ENCODE measurements around the gene DCDC1.

GRCh38 chr11:30823119-30823518 lies 546.4 kb downstream of the DCDC1 start:
- TF ChIP-seq CTCF (IDR thresholded peaks at IDR 0.05): no peak
- no peak for TF ChIP-seq EP300 (IDR thresholded peaks at IDR 0.05)
- no peak for TF ChIP-seq MAX (IDR thresholded peaks at IDR 0.05)
- no peak for TF ChIP-seq SMC3 (IDR thresholded peaks at IDR 0.05)
- TF ChIP-seq RCOR1 (IDR thresholded peaks at IDR 0.05; ENCODE audit: low read depth, low read length): no peak
- TF ChIP-seq RAD21 (conservative IDR thresholded peaks at IDR 0.05 in 1 of 2, IDR thresholded peaks at IDR 0.05 in 1 of 2): no peak
- no peak for TF ChIP-seq MYC (IDR thresholded peaks at IDR 0.05; ENCODE audit: borderline replicate concordance, low read length)
- no peak for TF ChIP-seq E2F6 (IDR thresholded peaks at IDR 0.05; ENCODE audit: borderline replicate concordance, low read depth)
- TF ChIP-seq BHLHE40 (IDR thresholded peaks at IDR 0.05; ENCODE audit: low read depth, low read length): no peak
- TF ChIP-seq ZFP36 (IDR thresholded peaks at IDR 0.05; ENCODE audit: borderline replicate concordance, partially characterized antibody): no peak
- no peak for TF ChIP-seq PBX3 (IDR thresholded peaks at IDR 0.05)
- TF ChIP-seq REST (IDR thresholded peaks at IDR 0.05): no peak
- no peak for TF ChIP-seq RFX5 (IDR thresholded peaks at IDR 0.05)

Data from A549 (cell line).